ENCODE measurements around the gene USH1G.

USH1G gene

GRCh38 chr17:74936470-74936799 lies 13.4 kb upstream of the USH1G start:
- H3K4me1 Mint-ChIP-seq: no peaks in the 10 kb centered on the region
- H3K36me3 Mint-ChIP-seq (ENCODE audit: low read depth): no peaks in the 10 kb centered on the region
- H3K9me3 Mint-ChIP-seq: no peaks in the 10 kb centered on the region
- H3K4me3 Mint-ChIP-seq: no peak overlapping the region
- no peak for DNase-seq
- H3K27ac Mint-ChIP-seq: no peak overlapping the region
- peaks cover 99% of the 10 kb centered on the region for H3K27me3 Mint-ChIP-seq (ENCODE audit: low read depth, poor library complexity)
- TF ChIP-seq CTCF (IDR thresholded peaks at IDR 0.05): no peak

GRCh38 chr17:74935585-74936469 lies 12.8 kb upstream of the USH1G start, which contains the start of gene OTOP3:
Gene OTOP3 (plus strand): TSS chr17:74935898. CDS start chr17:74935922, 24 bp downstream.
- H3K27me3 Mint-ChIP-seq (ENCODE audit: low read depth, poor library complexity): peaks cover 100% of the 10 kb centered on the region
- no peak for TF ChIP-seq CTCF (IDR thresholded peaks at IDR 0.05)
- no peaks in the 10 kb centered on the region for H3K4me1 Mint-ChIP-seq
- peak; percentile 31 for DNase-seq
- no peak within 1 kb of the TSS for H3K27ac Mint-ChIP-seq
- no peaks in the 10 kb centered on the region for H3K9me3 Mint-ChIP-seq
- H3K36me3 Mint-ChIP-seq (ENCODE audit: low read depth): no peaks in the 10 kb centered on the region
- no peak within 1 kb of the TSS for H3K4me3 Mint-ChIP-seq

- Mint-ChIP-seq H3K9me3 (no peaks in the 10 kb centered on the region), H3K36me3 (ENCODE audit: low read depth) (no peaks in the 10 kb centered on the region), H3K27me3 (ENCODE audit: low read depth, poor library complexity) (peaks cover 100% of the 10 kb centered on the region), H3K4me1 (no peaks in the 10 kb centered on the region), H3K27ac (no peak overlapping the region), H3K4me3 (no peak overlapping the region)
- DNase-seq: no peak
- no peak for TF ChIP-seq CTCF (IDR thresholded peaks at IDR 0.05)
Observed at GRCh38 chr17:74935048-74935447, 12.0 kb upstream of the USH1G start.

GRCh38 chr17:74930535-74931036 lies 7.5 kb upstream of the USH1G start:
- no peak overlapping the region for H3K27ac Mint-ChIP-seq
- H3K36me3 Mint-ChIP-seq (ENCODE audit: low read depth): no peaks in the 10 kb centered on the region
- H3K4me1 Mint-ChIP-seq: no peaks in the 10 kb centered on the region
- no peaks in the 10 kb centered on the region for H3K9me3 Mint-ChIP-seq
- H3K4me3 Mint-ChIP-seq: no peak overlapping the region
- peaks cover 100% of the 10 kb centered on the region for H3K27me3 Mint-ChIP-seq (ENCODE audit: low read depth, poor library complexity)
- TF ChIP-seq CTCF (IDR thresholded peaks at IDR 0.05): no peak
- no peak for DNase-seq

- no peak for TF ChIP-seq CTCF (IDR thresholded peaks at IDR 0.05)
- no peak for DNase-seq
- peaks cover 100% of the 10 kb centered on the region for H3K27me3 Mint-ChIP-seq (ENCODE audit: low read depth, poor library complexity)
- no peak overlapping the region for H3K4me3 Mint-ChIP-seq
- no peaks in the 10 kb centered on the region for H3K36me3 Mint-ChIP-seq (ENCODE audit: low read depth)
- peaks cover 5% of the 10 kb centered on the region for H3K4me1 Mint-ChIP-seq
- no peak overlapping the region for H3K27ac Mint-ChIP-seq
- no peaks in the 10 kb centered on the region for H3K9me3 Mint-ChIP-seq
Observed at GRCh38 chr17:74928786-74929185, 5.7 kb upstream of the USH1G start.

GRCh38 chr17:74925242-74925641 lies 2.2 kb upstream of the USH1G start:
- Mint-ChIP-seq H3K36me3 (ENCODE audit: low read depth) (no peaks in the 10 kb centered on the region), H3K4me3 (no peak overlapping the region), H3K9me3 (no peaks in the 10 kb centered on the region), H3K27me3 (ENCODE audit: low read depth, poor library complexity) (peaks cover 94% of the 10 kb centered on the region), H3K4me1 (peaks cover 31% of the 10 kb centered on the region), H3K27ac (no peak overlapping the region)
- DNase-seq: no peak
- TF ChIP-seq CTCF (IDR thresholded peaks at IDR 0.05): no peak
